Stimulated activated CD8-positive, alpha-beta memory T cell treated with anti-CD3 and anti-CD28 coated beads, Interleukin-4, amount 100 ng/mL, for 4 hours (primary cell): ENCODE measurements around the gene NCBP3.

Experiments used
- DNase-seq, 2 donors: peaks; one replicate each; pipeline ENCODE4 v3.0.0-alpha.2; 2020; ENCODE audit warnings: low read depth in 2 of 2, low spot score in 1 of 2

Gene NCBP3

GRCh38 chr17:3761036-3761917, 84.8 kb downstream of the NCBP3 start:
- no peak for DNase-seq

- DNase-seq = no peak
Measured at GRCh38 chr17:3759597-3760216, 86.3 kb downstream of the NCBP3 start.

- DNase-seq = no peak
Measured at GRCh38 chr17:3755335-3756030, 90.6 kb downstream of the NCBP3 start.

GRCh38 chr17:3754458-3755334, 91.3 kb downstream of the NCBP3 start:
- no peak for DNase-seq

- DNase-seq = no peak
Measured at GRCh38 chr17:3754066-3754457, 92.0 kb downstream of the NCBP3 start.

GRCh38 chr17:3753624-3754023, 92.4 kb downstream of the NCBP3 start:
- DNase-seq = no peak
